ENCODE results near the gene PCGF2. TPM values are rescaled to one million over a fixed set of nuclear protein-coding genes. Genes with fewer than 3 reads are reported as not detected.

PCGF2 gene
- total RNA-seq, 2 donors from 2014 or later, result 101 to 106 TPM

GRCh38 chr17:38746004-38746848 lies 1.9 kb downstream of the PCGF2 start:
- Mint-ChIP-seq H3K4me3 (peak overlapping the region; percentile 92), H3K27ac (peak overlapping the region; percentile 62), H3K27me3 (ENCODE audit: insufficient read depth) (no peaks in the 10 kb centered on the region), H3K36me3 (ENCODE audit: low read depth) (peaks cover 21% of the 10 kb centered on the region), H3K9me3 (no peaks in the 10 kb centered on the region), H3K4me1 (peaks cover 49% of the 10 kb centered on the region)
- peak; percentile 68 for DNase-seq
- Histone ChIP-seq H3K9me3 (ENCODE audit: control insufficient read depth, low read length) (no peaks in the 10 kb centered on the region), H3K27me3 (ENCODE audit: control insufficient read depth, insufficient read depth, low read length, poor library complexity, severe bottlenecking) (no peaks in the 10 kb centered on the region), H3K9ac (ENCODE audit: extremely low read depth, low read length, poor library complexity, severe bottlenecking) (peak overlapping the region; percentile 73), H3K27ac (ENCODE audit: low read depth, low read length) (no peak overlapping the region), H3K36me3 (ENCODE audit: control insufficient read depth, insufficient read depth, low read length) (peaks cover 21% of the 10 kb centered on the region), H3K4me1 (ENCODE audit: control insufficient read depth, insufficient read depth, low read length) (peaks cover 5% of the 10 kb centered on the region), H3K4me3 (ENCODE audit: low read length) (peak overlapping the region; percentile 95)
- no peak for TF ChIP-seq CTCF (conservative IDR thresholded peaks at IDR 0.05)
- 64 to 100% methylated on average over 1 to 7 of the region's 8 CpGs for WGBS, 2 experiments (ENCODE audit: insufficient coverage in 1 of 2, insufficient read length in 1 of 2)

- 66 to 80% methylated on average over 2 to 4 of the region's 4 CpGs for WGBS, 2 experiments (ENCODE audit: insufficient coverage in 1 of 2, insufficient read length in 1 of 2)
- no peak overlapping the region for H3K9ac ChIP-seq (ENCODE audit: extremely low read depth, low read length, poor library complexity, severe bottlenecking)
These were observed 2.6 kb downstream of the PCGF2 start for GRCh38 chr17:38745545-38745944.

GRCh38 chr17:38743556-38744171 lies 4.5 kb downstream of the PCGF2 start:
- Mint-ChIP-seq H3K9me3 (no peaks in the 10 kb centered on the region), H3K27me3 (ENCODE audit: insufficient read depth) (no peaks in the 10 kb centered on the region), H3K4me3 (peak overlapping the region; percentile 40), H3K4me1 (peaks cover 45% of the 10 kb centered on the region), H3K27ac (peak overlapping the region; percentile 77), H3K36me3 (ENCODE audit: low read depth) (peaks cover 42% of the 10 kb centered on the region)
- Histone ChIP-seq H3K9me3 (ENCODE audit: control insufficient read depth, low read length) (no peaks in the 10 kb centered on the region), H3K27ac (ENCODE audit: low read depth, low read length) (no peak overlapping the region), H3K4me1 (ENCODE audit: control insufficient read depth, insufficient read depth, low read length) (peaks cover 5% of the 10 kb centered on the region), H3K27me3 (ENCODE audit: control insufficient read depth, insufficient read depth, low read length, poor library complexity, severe bottlenecking) (no peaks in the 10 kb centered on the region), H3K36me3 (ENCODE audit: control insufficient read depth, insufficient read depth, low read length) (peaks cover 39% of the 10 kb centered on the region), H3K4me3 (ENCODE audit: low read length) (no peak overlapping the region), H3K9ac (ENCODE audit: extremely low read depth, low read length, poor library complexity, severe bottlenecking) (no peak overlapping the region)
- WGBS, 2 experiments (ENCODE audit: insufficient coverage in 1 of 2, insufficient read length in 1 of 2), result 67 to 76% methylated on average over 4 of the region's 4 CpGs
- peak; percentile 85 for DNase-seq
- TF ChIP-seq CTCF (conservative IDR thresholded peaks at IDR 0.05), result no peak

More at GRCh38 chr17:38745545-38745944, 2.6 kb downstream of the PCGF2 start:
- Histone ChIP-seq H3K4me1 (ENCODE audit: control insufficient read depth, insufficient read depth, low read length) (peaks cover 5% of the 10 kb centered on the region), H3K9me3 (ENCODE audit: control insufficient read depth, low read length) (no peaks in the 10 kb centered on the region), H3K36me3 (ENCODE audit: control insufficient read depth, insufficient read depth, low read length) (peaks cover 24% of the 10 kb centered on the region), H3K4me3 (ENCODE audit: low read length) (peak overlapping the region; percentile 95), H3K27ac (ENCODE audit: low read depth, low read length) (no peak overlapping the region), H3K27me3 (ENCODE audit: control insufficient read depth, insufficient read depth, low read length, poor library complexity, severe bottlenecking) (no peaks in the 10 kb centered on the region)
- peak overlapping the region; percentile 92 for H3K4me3 Mint-ChIP-seq
- H3K36me3 Mint-ChIP-seq (ENCODE audit: low read depth), result peaks cover 27% of the 10 kb centered on the region
- no peak for TF ChIP-seq CTCF (conservative IDR thresholded peaks at IDR 0.05)
- no peak overlapping the region for H3K27ac Mint-ChIP-seq
- no peak for DNase-seq
- H3K9me3 Mint-ChIP-seq, result no peaks in the 10 kb centered on the region
- H3K27me3 Mint-ChIP-seq (ENCODE audit: insufficient read depth), result no peaks in the 10 kb centered on the region
- H3K4me1 Mint-ChIP-seq, result peaks cover 48% of the 10 kb centered on the region

All from endodermal cell (in vitro differentiated cells).